PC-9 (cell line): ENCODE results near the gene TMEM221. TPM values are rescaled to one million over a fixed set of nuclear protein-coding genes. Genes with fewer than 3 reads are reported as not detected.

Experiments
- BruUV-seq: library from RNA; stranded (reverse); fragments of 400-500 nt; replicated peaks from 2 replicates; lab custom pipeline; 2021; lab: Mats Ljungman, UMichigan
- CTCF ChIA-PET: fragments of 300-600 bp; sonication (Branson Sonifier 250); formaldehyde crosslinking; loops from one replicate; lab custom pipeline; 2022; ENCODE audit warnings: antibody characterized with exemption; lab: Charles Lee
- POLR2A ChIA-PET: fragments of 300-600 bp; sonication (Branson Sonifier 250); formaldehyde crosslinking; loops from one replicate; lab custom pipeline; 2022; ENCODE audit warnings: antibody characterized with exemption; ENCODE audit not compliant: unreplicated experiment; lab: Charles Lee
- DNase-seq, 2 experiments: peaks; one replicate each; pipeline versions ENCODE4 v3.0.0 to v3.0.0-alpha.2; 2015 to 2022; ENCODE audit warnings: mixed read lengths in 1 of 2
- H2AFZ ChIP-seq: fragments of 200-600 bp; sonication (generic); 2 replicates; pipeline ENCODE4 v1.8.1; 2017; ENCODE audit warnings: antibody characterized with exemption
- H3F3A ChIP-seq: fragments of 200-600 bp; sonication (generic); 2 replicates; pipeline ENCODE4 v1.8.1; 2017; ENCODE audit warnings: antibody characterized with exemption, mild to moderate bottlenecking, low read depth; ENCODE audit not compliant: insufficient read depth
- H3K27ac ChIP-seq: fragments of 200-600 bp; sonication (generic); 2 replicates; pipeline ENCODE4 v1.6.1; 2016; ENCODE audit warnings: mixed run types
- H3K27me3 ChIP-seq: fragments of 200-600 bp; sonication (generic); 2 replicates; pipeline ENCODE4 v1.6.1; 2016; ENCODE audit warnings: low read depth, mixed run types; ENCODE audit not compliant: insufficient read depth
- H3K36me3 ChIP-seq: fragments of 200-600 bp; sonication (generic); 2 replicates; pipeline ENCODE4 v1.6.1; 2016; ENCODE audit warnings: low read depth, mixed run types
- H3K4me1 ChIP-seq: fragments of 200-600 bp; sonication (generic); replicated peaks from 2 replicates; pipeline ENCODE4 v1.6.1; 2016; ENCODE audit warnings: mixed run types; ENCODE audit not compliant: insufficient read depth
- H3K4me2 ChIP-seq: fragments of 200-600 bp; sonication (generic); 2 replicates; pipeline ENCODE4 v1.6.1; 2017; ENCODE audit warnings: mixed run types
- H3K4me3 ChIP-seq: fragments of 200-600 bp; sonication (generic); 2 replicates; pipeline ENCODE4 v1.6.1; 2016; ENCODE audit warnings: mixed run types
- H3K79me2 ChIP-seq: fragments of 200-600 bp; sonication (generic); 2 replicates; pipeline ENCODE4 v1.6.1; 2017; ENCODE audit warnings: low read depth, mixed run types
- H3K9me2 ChIP-seq: fragments of 200-600 bp; sonication (generic); 2 replicates; pipeline ENCODE4 v1.8.1; 2017; ENCODE audit warnings: mild to moderate bottlenecking; ENCODE audit not compliant: insufficient read depth
- H3K9me3 ChIP-seq: fragments of 200-600 bp; sonication (generic); 2 replicates; pipeline ENCODE4 v1.8.1; 2016; ENCODE audit warnings: low read depth; ENCODE audit not compliant: insufficient read depth
- H4K20me1 ChIP-seq: fragments of 200-600 bp; sonication (generic); 2 replicates; pipeline ENCODE4 v1.8.1; 2017; ENCODE audit not compliant: insufficient read depth
- CTCF ChIP-seq: fragments of 200-600 bp; sonication (generic); conservative IDR thresholded peaks from 2 replicates; pipeline ENCODE4 v1.6.1; 2017; ENCODE audit warnings: mixed run types, antibody characterized with exemption, mild to moderate bottlenecking, moderate library complexity
- EZH2 ChIP-seq: fragments of 200-600 bp; sonication (generic); IDR thresholded peaks from 2 replicates; pipeline ENCODE4 v1.8.0; 2017; ENCODE audit warnings: antibody characterized with exemption, low read depth
- intact Hi-C: fragments of 100-400 bp; cut with micrococcal nuclease; formaldehyde crosslinking; loops from one replicate; pipeline ENCODE4 v1.10.0; 2022; ENCODE audit not compliant: unreplicated experiment
- total RNA-seq: library from RNA; stranded (reverse); gene quantifications from 2 replicates; pipeline ENCODE4 v1.2.3, GENCODE V29; 2021

The TMEM221 gene
- total RNA-seq, 1 experiment from 2014 or later = 2.0 TPM

- peak; percentile 63 to 70 for DNase-seq
- H3K36me3 ChIP-seq = no peaks in the 10 kb centered on the region; the same call in 1 of the 2 replicates
- intact Hi-C loops = no loop called here
- H3K4me1 ChIP-seq = no peaks in the 10 kb centered on the region
- H3F3A ChIP-seq = peaks cover 62% of the 10 kb centered on the region; the same call in 1 of the 2 replicates
- H4K20me1 ChIP-seq = peaks cover 55% of the 10 kb centered on the region
- no peaks in the 10 kb centered on the region for H3K9me2 ChIP-seq
- ChIA-PET CTCF (interaction anchor here (0.6 to 1.9 kb wide), 5 partner anchors 23 to 278 kb away, joined by 4 to 7 read pairs (median 7); no protein-coding TSS in a partner anchor), POLR2A (no interaction called here)
- TF ChIP-seq EZH2 = no peak
- TF ChIP-seq CTCF = peak; percentile 96
- H3K27me3 ChIP-seq = no peaks in the 10 kb centered on the region
- H3K4me2 ChIP-seq = no peak overlapping the region
- H3K79me2 ChIP-seq = 0 out of 2 replicates have a peak, but pooled peaks cover 4% of the 10 kb centered on the region
- no peak overlapping the region for H3K27ac ChIP-seq
- no peak overlapping the region for H3K4me3 ChIP-seq
- no TSS peak for BruUV-seq
- no peak overlapping the region for H2AFZ ChIP-seq
- no peaks in the 10 kb centered on the region for H3K9me3 ChIP-seq
Measured at GRCh38 chr19:17496337-17496997, 48.0 kb upstream of the TMEM221 start.

GRCh38 chr19:17495639-17496296 lies 47.3 kb upstream of the TMEM221 start:
- H3K27me3 ChIP-seq = no peaks in the 10 kb centered on the region
- peaks cover 48% of the 10 kb centered on the region for H4K20me1 ChIP-seq
- H3F3A ChIP-seq = peaks cover 66% of the 10 kb centered on the region; the same call in 1 of the 2 replicates
- no peaks in the 10 kb centered on the region for H3K9me3 ChIP-seq
- DNase-seq = no peak
- no peaks in the 10 kb centered on the region for H3K79me2 ChIP-seq
- BruUV-seq = no TSS peak
- H2AFZ ChIP-seq = no peak overlapping the region
- H3K27ac ChIP-seq = no peak overlapping the region
- intact Hi-C loops = no loop called here
- no peaks in the 10 kb centered on the region for H3K4me1 ChIP-seq
- H3K36me3 ChIP-seq = no peaks in the 10 kb centered on the region; the same call in 1 of the 2 replicates
- no peaks in the 10 kb centered on the region for H3K9me2 ChIP-seq
- H3K4me3 ChIP-seq = no peak overlapping the region
- no peak overlapping the region for H3K4me2 ChIP-seq
- ChIA-PET POLR2A (no interaction called here), CTCF (interaction anchor here (0.6 to 1.9 kb wide), 5 partner anchors 23 to 279 kb away, joined by 4 to 7 read pairs (median 7); no protein-coding TSS in a partner anchor)
- no peak for TF ChIP-seq EZH2
- TF ChIP-seq CTCF = no peak

- POLR2A ChIA-PET = no interaction called here
- CTCF ChIA-PET = no interaction called here
Measured at GRCh38 chr19:17491287-17491686, 42.8 kb upstream of the TMEM221 start.

More at GRCh38 chr19:17491287-17491686, 42.8 kb upstream of the TMEM221 start:
- Histone ChIP-seq H3K79me2 (no peaks in the 10 kb centered on the region), H4K20me1 (peaks cover 20% of the 10 kb centered on the region), H3F3A (peaks cover 45% of the 10 kb centered on the region), H3K9me2 (no peaks in the 10 kb centered on the region), H2AFZ (no peak overlapping the region), H3K4me2 (no peak overlapping the region), H3K27me3 (no peaks in the 10 kb centered on the region), H3K4me1 (peaks cover 7% of the 10 kb centered on the region; the same call in 1 of the 2 replicates), H3K9me3 (no peaks in the 10 kb centered on the region), H3K36me3 (no peaks in the 10 kb centered on the region), H3K4me3 (no peak overlapping the region), H3K27ac (no peak overlapping the region)
- no peak for DNase-seq
- BruUV-seq = no TSS peak
- TF ChIP-seq CTCF (no peak), EZH2 (no peak)
- intact Hi-C loops = no loop called here
